ENCODE measurements around the gene BOC.
"Not testable (repeated sequence)": the region's sequence is repeated elsewhere in the genome, so short reads cannot be mapped to it uniquely, and the experiment has no call there.

Gene BOC
- 0.05 to 0.44 reads per million in 2 donors for total RNA-seq

GRCh38 chr3:113211330-113212149 lies at the start of gene BOC:
Gene BOC (plus strand): TSS chr3:113211557. CDS start chr3:113249803, 38,246 bp downstream.
- no peak for DNase-seq

- no peak for DNase-seq
Observed at GRCh38 chr3:113161661-113162060, 49.7 kb upstream of the BOC start.

DNA sequence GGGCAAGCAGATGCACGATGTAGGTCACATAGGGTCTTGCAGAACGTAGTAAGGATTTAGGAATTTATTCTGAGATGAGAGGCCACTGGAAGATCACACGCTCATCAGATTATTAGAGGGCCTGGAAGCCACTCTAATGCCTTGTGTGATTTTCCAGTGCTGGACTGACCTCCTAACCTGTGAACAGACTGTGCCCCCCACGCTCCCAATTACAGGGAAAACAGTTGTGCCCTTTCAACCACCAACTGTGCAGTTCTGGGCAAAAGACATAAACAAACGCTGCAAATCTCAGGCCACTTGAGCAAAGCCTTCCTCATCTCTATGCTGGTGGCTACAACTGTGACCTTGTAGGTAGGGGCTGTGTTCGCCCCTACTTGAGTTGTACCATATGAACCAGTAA lies 48.2 kb upstream of the BOC start:
- no peak for DNase-seq

- no peak for DNase-seq
Observed at GRCh38 chr3:113165841-113166240, 45.5 kb upstream of the BOC start.

GRCh38 chr3:113166357-113166718 lies 45.0 kb upstream of the BOC start:
- no peak for DNase-seq

GRCh38 chr3:113166719-113167492 lies 44.5 kb upstream of the BOC start:
- DNase-seq, result no peak

- no peak for DNase-seq
Observed at GRCh38 chr3:113167825-113168801, 43.2 kb upstream of the BOC start.

DNA sequence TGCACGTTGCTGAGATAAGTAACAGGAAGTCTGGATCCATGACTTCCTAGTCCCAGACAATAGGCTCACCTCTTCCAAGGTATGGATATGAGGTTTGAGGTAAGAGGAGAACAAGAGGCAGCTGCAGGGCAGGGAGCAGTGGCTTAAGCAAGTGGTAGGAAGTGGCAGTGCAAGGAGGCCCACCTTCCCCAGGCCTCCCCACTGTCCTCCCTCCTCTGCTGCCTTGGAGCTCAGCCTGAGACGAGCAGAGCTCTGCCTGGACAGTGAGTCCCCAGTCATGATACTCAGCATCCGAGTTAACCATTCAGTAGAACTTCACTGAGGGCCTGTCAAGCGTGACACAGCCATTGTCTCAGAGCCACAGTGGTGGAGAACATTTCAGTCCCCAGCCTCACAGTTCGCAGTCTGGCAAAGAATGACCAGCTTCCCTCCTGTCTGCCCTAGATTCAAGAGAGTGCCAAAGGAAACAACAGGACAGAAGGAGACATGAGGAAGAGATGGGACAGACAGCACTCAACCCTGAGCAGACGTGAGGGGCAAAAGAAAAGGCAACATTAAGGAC lies 41.4 kb upstream of the BOC start:
- no peak for DNase-seq

- no peak for DNase-seq
Observed at GRCh38 chr3:113170771-113171170, 40.6 kb upstream of the BOC start.

- DNase-seq, result not testable (repeated sequence)
Observed at GRCh38 chr3:113171675-113172300, 39.6 kb upstream of the BOC start.

DNA sequence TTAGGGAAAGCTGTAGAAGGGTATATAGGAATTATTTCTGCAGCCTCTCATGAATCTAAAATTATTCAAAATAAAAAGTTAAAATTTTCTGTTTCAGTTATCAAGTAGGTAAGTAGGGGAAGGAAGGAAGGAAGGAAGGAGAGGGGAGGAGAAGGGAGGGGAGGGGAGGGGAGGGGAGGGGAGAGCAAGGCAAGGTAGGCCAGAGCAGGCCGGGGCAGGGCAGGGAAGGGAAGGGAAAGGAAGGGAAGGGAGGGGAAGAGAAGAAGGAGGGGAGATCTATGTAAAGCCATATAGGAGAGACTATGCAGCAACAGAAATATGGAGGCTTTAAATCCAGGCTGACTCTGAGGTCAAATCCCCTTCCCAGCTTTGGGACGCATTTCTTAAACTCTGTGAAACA lies 38.3 kb upstream of the BOC start:
- no peak for DNase-seq

- no peak for DNase-seq
Observed at GRCh38 chr3:113174304-113174703, 37.1 kb upstream of the BOC start.

DNA sequence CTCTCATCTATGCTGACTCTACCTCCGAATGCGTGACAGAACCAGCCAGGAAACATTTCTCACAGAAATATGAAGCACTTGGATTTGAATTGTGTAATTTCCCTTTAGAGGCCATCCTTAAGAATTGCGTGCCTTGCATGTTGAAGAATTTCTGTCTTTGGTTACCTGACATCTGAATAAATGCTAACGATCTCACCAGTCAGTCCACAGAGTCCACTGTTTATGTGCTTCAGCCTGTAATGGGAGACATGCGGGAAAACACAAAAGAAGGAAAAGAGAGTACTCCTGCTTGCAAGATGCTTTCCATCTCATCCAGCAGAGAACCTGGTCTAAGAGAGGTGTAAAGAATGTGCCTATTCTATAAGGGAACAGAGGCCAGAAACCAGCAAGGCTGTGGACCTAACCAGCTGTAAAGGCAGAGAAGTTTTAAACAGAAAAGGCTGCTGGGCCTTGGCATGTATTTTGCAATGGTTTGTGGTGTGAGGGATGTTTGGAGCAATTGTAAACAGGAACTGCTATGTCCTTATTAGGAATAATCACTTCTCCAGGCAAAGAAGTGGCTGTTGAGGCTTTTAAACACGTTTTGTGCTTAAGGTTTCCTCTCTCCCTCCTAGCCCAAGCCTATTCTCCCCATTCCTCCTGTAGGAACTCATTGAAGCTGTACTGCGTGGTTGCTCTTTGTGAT lies 36.4 kb upstream of the BOC start:
- no peak for DNase-seq

GRCh38 chr3:113177526-113177925 lies 33.8 kb upstream of the BOC start:
- DNase-seq, result no peak

GRCh38 chr3:113179235-113179824 lies 32.0 kb upstream of the BOC start:
- DNase-seq, result no peak

- DNase-seq, result no peak
Observed at GRCh38 chr3:113183748-113184661, 27.4 kb upstream of the BOC start.

GRCh38 chr3:113185194-113185835 lies 26.0 kb upstream of the BOC start:
- DNase-seq, result no peak

DNA sequence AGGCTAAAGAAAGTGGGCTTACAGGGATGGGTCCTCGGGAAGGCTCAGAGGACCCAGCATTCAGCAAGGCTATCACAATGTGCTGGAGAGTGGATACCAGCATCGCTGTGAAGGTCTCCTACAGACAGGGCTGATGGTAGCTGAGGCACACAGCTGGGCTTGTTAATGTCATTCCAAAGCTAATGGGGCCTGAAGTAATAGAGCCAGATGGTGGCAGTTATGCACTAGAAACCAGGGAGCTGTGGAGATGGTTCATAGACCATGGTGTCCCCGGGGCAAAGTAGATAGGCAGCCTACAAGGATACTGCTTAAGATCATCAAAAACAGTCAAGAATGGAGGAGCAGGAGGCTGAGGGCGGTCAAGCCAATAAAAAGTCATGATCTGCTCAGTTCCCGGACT lies 24.8 kb upstream of the BOC start:
- DNase-seq, result no peak

GRCh38 chr3:113193288-113193687 lies 18.1 kb upstream of the BOC start:
- DNase-seq, result no peak

All from activated gamma-delta T cell (primary cell).